GM12872 (cell line): ENCODE data around the gene ZNF282.

Experiments used
- CTCF ChIP-seq: IDR thresholded peaks from 3 replicates; pipeline ENCODE4 v1.5.1; 2011; ENCODE audit warnings: low read depth, mild to moderate bottlenecking, low read length, moderate library complexity; ENCODE audit not compliant: insufficient read depth

ZNF282 gene

GRCh38 chr7:149179241-149179640 lies 16.1 kb upstream of the ZNF282 start:
- no peak for TF ChIP-seq CTCF

GRCh38 chr7:149180722-149181449 lies 14.5 kb upstream of the ZNF282 start:
- no peak for TF ChIP-seq CTCF

DNA sequence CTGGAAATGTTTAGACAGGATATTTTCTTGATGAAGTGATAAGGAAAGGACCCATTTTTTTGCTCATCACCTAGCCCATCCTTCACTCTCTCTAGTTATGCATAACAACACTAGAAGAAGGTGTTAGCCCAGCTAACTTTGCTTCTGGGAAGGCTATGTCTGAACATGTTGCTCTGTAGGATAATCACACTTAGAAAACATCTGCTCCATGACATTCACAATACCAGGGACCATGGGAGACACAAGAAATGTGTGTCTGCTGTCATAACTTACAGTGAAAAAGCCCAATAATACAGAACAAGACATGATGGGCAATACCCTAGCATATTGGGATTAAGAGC lies 13.9 kb upstream of the ZNF282 start:
- no peak for TF ChIP-seq CTCF

- TF ChIP-seq CTCF: no peak
Measured at GRCh38 chr7:149184274-149184673, 11.1 kb upstream of the ZNF282 start.

- no peak for TF ChIP-seq CTCF
Measured at GRCh38 chr7:149188213-149188612, 7.1 kb upstream of the ZNF282 start.

DNA sequence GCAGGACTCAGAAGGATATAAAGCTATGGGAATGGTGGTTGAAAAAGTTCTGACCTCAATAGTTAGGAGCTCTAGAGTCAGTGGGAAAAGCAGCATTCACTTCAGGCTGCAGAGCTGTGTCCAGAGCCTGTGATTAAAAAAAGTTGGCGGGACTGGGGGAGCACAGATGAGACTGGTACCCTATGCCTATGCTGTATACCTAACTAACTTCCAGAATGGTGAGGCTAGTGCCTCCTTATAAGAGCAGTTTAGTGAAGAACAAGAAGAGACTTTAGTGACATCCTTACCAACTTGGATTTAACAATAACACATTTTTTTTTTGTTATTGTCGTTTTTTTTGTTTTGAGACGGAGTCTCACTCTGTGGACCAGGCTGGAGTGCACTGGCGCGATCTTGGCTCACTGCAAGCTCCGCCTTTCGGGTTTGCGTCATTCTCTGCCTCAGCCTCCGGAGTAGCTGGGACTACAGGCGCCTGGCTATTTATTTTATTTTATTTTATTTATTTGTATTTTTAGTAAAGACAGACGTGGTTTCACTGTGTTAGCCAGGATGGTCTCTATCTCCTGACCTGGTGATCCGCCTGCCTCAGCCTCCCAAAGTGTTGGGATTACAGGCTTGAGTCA lies 6.6 kb upstream of the ZNF282 start:
- no peak for TF ChIP-seq CTCF

DNA sequence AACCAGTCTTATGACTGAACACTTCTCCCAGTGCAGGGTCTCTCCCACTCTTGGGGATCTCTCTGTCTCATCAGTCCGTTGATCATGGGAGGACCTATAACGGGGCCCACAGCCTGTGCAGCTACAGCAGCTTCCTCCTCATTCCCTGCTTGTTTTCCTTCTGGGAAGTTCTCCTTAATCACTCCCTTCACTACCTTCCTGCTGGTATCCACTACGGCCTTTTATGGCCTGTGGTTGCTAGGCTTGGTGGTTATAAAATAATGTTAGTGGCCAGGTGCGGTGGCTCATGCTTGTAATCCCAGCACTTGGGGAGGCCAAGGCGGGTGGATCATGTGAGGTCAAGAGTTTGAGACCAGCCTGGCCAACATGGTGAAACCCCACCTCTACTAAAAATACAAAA lies 3.5 kb upstream of the ZNF282 start:
- no peak for TF ChIP-seq CTCF

DNA sequence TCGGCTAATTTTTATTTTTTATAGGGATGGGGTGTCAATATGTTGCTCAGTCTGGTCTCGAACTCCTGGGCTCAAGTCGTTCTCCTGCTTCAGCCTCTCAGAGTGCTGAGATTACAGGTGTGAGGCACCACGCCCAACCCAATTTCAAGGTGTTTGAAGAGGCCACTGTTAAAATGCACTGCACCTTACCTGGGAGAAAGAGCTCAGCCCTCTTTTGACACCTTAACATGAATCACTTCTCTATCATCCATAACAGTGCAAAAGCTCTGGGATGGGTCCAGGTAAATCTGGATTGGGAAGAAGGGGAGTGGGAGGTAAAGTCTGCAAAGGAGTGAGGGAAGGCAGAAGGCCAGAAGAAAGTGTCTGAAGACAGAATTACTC lies 557 bp upstream of the ZNF282 start:
- TF ChIP-seq CTCF: no peak
